GM12878 (cell line): Measurements from ENCODE around the gene ILRUN. TPM values are rescaled to one million over a fixed set of nuclear protein-coding genes. Genes with fewer than 3 reads are reported as not detected.

ENCODE experiments used
- ATAC-seq: fragments of 200-7000 bp; cut with Tn5 transposase; 3 replicates; pipeline ENCODE4 v1.9.1; 2020; ENCODE audit warnings: mild to moderate bottlenecking, moderate library complexity
- BruUV-seq: library from RNA; stranded (reverse); fragments of 400-500 nt; replicated peaks from 2 replicates; lab custom pipeline; 2021; lab: Mats Ljungman, UMichigan
- CTCF ChIA-PET: fragments of 300-600 bp; sonication (Branson Sonifier 250); formaldehyde crosslinking; extraction: SDS; loops from one replicate; lab custom pipeline; 2021; ENCODE audit warnings: inconsistent platforms; lab: Yijun Ruan, JAX
- POLR2A ChIA-PET: fragments of 350-600 bp; formaldehyde crosslinking; extraction: SDS; loops from one replicate; lab custom pipeline; 2021; ENCODE audit warnings: inconsistent platforms; lab: Charles Lee
- RAD21 ChIA-PET: fragments of 300-600 bp; sonication (Branson Sonifier 250); formaldehyde crosslinking; loops from one replicate; lab custom pipeline; 2023; ENCODE audit warnings: antibody characterized with exemption; ENCODE audit not compliant: unreplicated experiment; lab: Charles Lee
- SMC1A ChIA-PET: fragments of 300-600 bp; sonication (Branson Sonifier 250); formaldehyde crosslinking; loops from one replicate; lab custom pipeline; 2023; ENCODE audit not compliant: unreplicated experiment, uncharacterized antibody; lab: Charles Lee
- DNase-seq: peaks from one replicate; pipeline ENCODE4 v3.0.0-alpha.2; 2011; ENCODE audit warnings: low read depth, low spot score
- FAIRE-seq: peaks from 3 replicates; lab custom pipeline; 2011; peaks lifted over from hg19 to GRCh38; lab: Jason Lieb, UNC
- H2AFZ ChIP-seq: 2 replicates; pipeline ENCODE4 v1.6.0; 2011; ENCODE audit warnings: low read depth, low read length, control low read depth; ENCODE audit not compliant: control insufficient read depth
- H3K27ac ChIP-seq: 2 replicates; pipeline ENCODE4 v1.5.1; 2011; ENCODE audit warnings: control low read depth; ENCODE audit not compliant: control insufficient read depth, insufficient read depth
- H3K27me3 ChIP-seq, 2 experiments: replicated peaks in 1 of 2; 2 replicates each; pipeline versions ENCODE4 v1.6.0 to v1.6.1; 2011; ENCODE audit warnings: low read length in 1 of 2; ENCODE audit not compliant: control insufficient read depth in 2 of 2, insufficient read depth in 2 of 2
- H3K36me3 ChIP-seq, 2 experiments: 2 replicates each; pipeline ENCODE4 v1.5.1; 2011; ENCODE audit warnings: low read length in 1 of 2; ENCODE audit not compliant: control insufficient read depth in 2 of 2, insufficient read depth in 2 of 2
- H3K4me1 ChIP-seq: 2 replicates; pipeline ENCODE4 v1.6.1; 2011; ENCODE audit warnings: mild to moderate bottlenecking, low read length, moderate library complexity, mixed read lengths; ENCODE audit not compliant: control insufficient read depth, insufficient read depth
- H3K4me2 ChIP-seq: 2 replicates; pipeline ENCODE4 v1.6.0; 2011; ENCODE audit warnings: control low read depth; ENCODE audit not compliant: control insufficient read depth, insufficient read depth
- H3K4me3 ChIP-seq: fragments of 200-600 bp; sonication (generic); 2 replicates; pipeline ENCODE4 v1.5.1; 2016
- H3K79me2 ChIP-seq: 2 replicates; pipeline ENCODE4 v1.6.0; 2011; ENCODE audit warnings: low read length; ENCODE audit not compliant: control insufficient read depth, insufficient read depth
- H3K9ac ChIP-seq: 2 replicates; pipeline ENCODE4 v1.8.0; 2011; ENCODE audit warnings: low read length, control low read depth, mixed read lengths; ENCODE audit not compliant: control insufficient read depth, insufficient read depth
- H3K9me3 ChIP-seq: replicated peaks from 3 replicates; pipeline ENCODE4 v1.5.1; 2011; ENCODE audit warnings: mild to moderate bottlenecking, low read length; ENCODE audit not compliant: control insufficient read depth, insufficient read depth
- H4K20me1 ChIP-seq: 2 replicates; pipeline ENCODE4 v1.6.0; 2011; ENCODE audit not compliant: control insufficient read depth, insufficient read depth
- BHLHE40 ChIP-seq, 2 experiments: fragments of 450-650 bp in 1 of 2; IDR thresholded peaks; 2 replicates each; pipeline ENCODE4 v1.6.1; 2011 to 2017; ENCODE audit warnings: low read depth in 2 of 2, borderline replicate concordance in 1 of 2, improper control_type of control experiment in 1 of 2, low read length in 1 of 2, mild to moderate bottlenecking in 1 of 2
- FOS ChIP-seq: IDR thresholded peaks from 3 replicates; pipeline ENCODE4 v1.6.1; 2011; ENCODE audit warnings: borderline replicate concordance; ENCODE audit not compliant: insufficient read length; ENCODE audit errors: extremely low read depth
- GATAD2B ChIP-seq: fragments of 450-650 bp; conservative IDR thresholded peaks from 2 replicates; pipeline ENCODE4 v1.6.1; 2017; ENCODE audit warnings: low read depth, mild to moderate bottlenecking, moderate library complexity
- HCFC1 ChIP-seq: fragments of 150-350 bp; IDR thresholded peaks from 2 replicates; pipeline ENCODE4 v1.6.1; 2014; ENCODE audit warnings: low read length
- IRF4 ChIP-seq: IDR thresholded peaks from 2 replicates; pipeline ENCODE4 v1.6.1; 2011; ENCODE audit warnings: low read depth, low read length
- NR2C1 ChIP-seq: fragments of 450-650 bp; IDR thresholded peaks from 2 replicates; pipeline ENCODE4 v1.6.1; 2017; ENCODE audit warnings: antibody characterized with exemption, mild to moderate bottlenecking, moderate library complexity
- PKNOX1 ChIP-seq: fragments of 450-650 bp; IDR thresholded peaks from 2 replicates; pipeline ENCODE4 v1.6.1; 2016; ENCODE audit warnings: mild to moderate bottlenecking
- PML ChIP-seq: IDR thresholded peaks from 2 replicates; pipeline ENCODE4 v1.6.1; 2012; ENCODE audit warnings: low read length, inconsistent platforms
- RUNX3 ChIP-seq: IDR thresholded peaks from 2 replicates; pipeline ENCODE4 v1.6.1; 2012; ENCODE audit warnings: low read length, inconsistent platforms
- TAF1 ChIP-seq: IDR thresholded peaks from 2 replicates; pipeline ENCODE4 v1.6.1; 2011; ENCODE audit warnings: mild to moderate bottlenecking, low read depth, low read length, borderline replicate concordance
- WGBS: methylation state at CpG from one replicate; pipeline ENCODE4 v1.1.6; 2016; ENCODE audit warnings: low lambda C conversion rate; ENCODE audit not compliant: insufficient replicate concordance, insufficient coverage; ENCODE audit errors: missing lambda C conversion rate; 5-methylcytosine and 5-hydroxymethylcytosine counted together
- in situ Hi-C: fragments of 300-500 bp; cut with MboI; formaldehyde crosslinking; loops from 9 replicates; pipeline ENCODE4 v1.14.3; 2018; ENCODE audit warnings: mixed read lengths
- intact Hi-C: fragments of 100-400 bp; cut with micrococcal nuclease; formaldehyde crosslinking; loops from one replicate; pipeline ENCODE4 v1.14.2; 2022; ENCODE audit not compliant: unreplicated experiment
- polyA plus RNA-seq, 11 experiments: library from polyadenylated mRNA; depleted of rRNA in 4 of 11; unstranded in 6 of 11; stranded (reverse) in 5 of 11; fragments of >200 nt; fragmentation: Nextera tagmentation in 4 of 11; fragmentation: Illumina TruSeq in 1 of 11; extraction: Ambion mirVana in 4 of 11; extraction: Trizol in 1 of 11; gene quantifications; 1 replicate in 1 of 11; 2 replicates in 10 of 11; pipeline versions ENCODE4 v1.2.1 to v1.2.3, GENCODE V29; 2011 to 2016; ENCODE audit warnings: inconsistent platforms in 2 of 11, missing spikeins in 2 of 11, low read depth in 1 of 11
- total RNA-seq, 4 experiments: library from RNA; depleted of rRNA in 3 of 4; stranded (reverse); fragments of >200 nt in 3 of 4; fragmentation: Illumina TruSeq in 1 of 4; extraction: Trizol in 1 of 4; gene quantifications; 2 replicates each; pipeline versions ENCODE4 v1.2.1 to v1.2.3, GENCODE V29; 2013 to 2021
- TF ChIP-seq, protein P1 (sequence below): fragments of 450-650 bp; IDR thresholded peaks from 2 replicates; pipeline ENCODE4 v1.6.1; 2017; ENCODE audit warnings: antibody characterized with exemption, mild to moderate bottlenecking, moderate library complexity
- TF ChIP-seq, protein P2 (sequence below): fragments of 150-350 bp; IDR thresholded peaks from 2 replicates; pipeline ENCODE4 v1.6.1; 2016; ENCODE audit warnings: low read depth, low read length
- TF ChIP-seq, protein P3 (sequence below): fragments of 450-650 bp; IDR thresholded peaks from 2 replicates; pipeline ENCODE4 v1.6.1; 2018; ENCODE audit warnings: borderline replicate concordance, mild to moderate bottlenecking; ENCODE audit not compliant: partially characterized antibody

The ILRUN gene
- total and polyA plus RNA-seq, 10 of the 15 experiments (the other 5 are each of a cell fraction or from before 2014, with no cell fraction given), result 21.0 to 114 (median 48.9) TPM

DNA sequence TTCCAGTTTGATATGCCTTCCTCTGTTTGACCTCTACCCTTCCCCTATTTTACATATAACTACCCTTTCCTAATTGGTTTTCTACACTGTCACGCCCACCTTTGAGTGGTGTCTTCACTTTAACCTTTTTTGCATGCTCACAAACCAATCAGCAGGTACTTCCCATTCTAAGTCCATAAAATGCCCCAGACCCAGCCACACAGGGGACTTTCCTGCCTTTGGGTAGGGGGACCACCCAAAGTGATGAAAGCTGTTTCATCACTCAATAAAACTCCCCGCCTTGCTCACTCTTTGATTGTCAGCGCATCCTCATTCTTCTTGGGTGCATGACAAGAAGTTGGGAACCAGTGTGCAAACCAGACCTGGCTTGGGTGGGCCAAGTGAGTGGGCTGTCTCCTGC lies 40.3 kb upstream of the ILRUN start:
- Histone ChIP-seq H3K4me2 (no peak overlapping the region), H3K79me2 (no peaks in the 10 kb centered on the region), H2AFZ (no peak overlapping the region), H3K36me3 (no peaks in the 10 kb centered on the region), H3K9me3 (no peaks in the 10 kb centered on the region), H3K4me3 (no peak overlapping the region), H3K9ac (no peak overlapping the region), H3K27ac (no peak overlapping the region), H4K20me1 (no peaks in the 10 kb centered on the region), H3K4me1 (no peaks in the 10 kb centered on the region), H3K27me3 (no peaks in the 10 kb centered on the region)
- ATAC-seq (peak; percentile 48), DNase-seq (no peak), FAIRE-seq (no peak)
- SMC1A ChIA-PET, result interaction anchor here (1.3 kb wide), 1 partner anchor 9 kb away, joined by 3 read pairs; no protein-coding TSS in a partner anchor
- intact Hi-C loops, result no loop called here
- RAD21 ChIA-PET, result interaction anchor here (1.9 kb wide), 1 partner anchor 10 kb away, joined by 4 read pairs; no protein-coding TSS in a partner anchor
- POLR2A ChIA-PET, result interaction anchor here (0.9 to 1.1 kb wide), 2 partner anchors 17 to 70 kb away, joined by 3 read pairs; no protein-coding TSS in a partner anchor
- 82% methylated on average over 3 of the region's 3 CpGs for WGBS
- CTCF ChIA-PET, result interaction anchor here (0.7 to 1.9 kb wide), 2 partner anchors 9 to 19 kb away, joined by 6 to 7 read pairs; no protein-coding TSS in a partner anchor
- in situ Hi-C loops, result no loop called here
- BruUV-seq, result no TSS peak
- TF ChIP-seq PML (no peak), IRF4 (no peak), RUNX3 (no peak), NR2C1 (no peak), GATAD2B (no peak), BHLHE40 (IDR thresholded peaks at IDR 0.05; ENCODE audit: borderline replicate concordance in 1 of 2, low read depth in 2 of 2, low read length in 1 of 2) (no peak), TAF1 (no peak), PKNOX1 (no peak), FOS (no peak), HCFC1 (no peak)
- TF ChIP-seq, protein P1, sequence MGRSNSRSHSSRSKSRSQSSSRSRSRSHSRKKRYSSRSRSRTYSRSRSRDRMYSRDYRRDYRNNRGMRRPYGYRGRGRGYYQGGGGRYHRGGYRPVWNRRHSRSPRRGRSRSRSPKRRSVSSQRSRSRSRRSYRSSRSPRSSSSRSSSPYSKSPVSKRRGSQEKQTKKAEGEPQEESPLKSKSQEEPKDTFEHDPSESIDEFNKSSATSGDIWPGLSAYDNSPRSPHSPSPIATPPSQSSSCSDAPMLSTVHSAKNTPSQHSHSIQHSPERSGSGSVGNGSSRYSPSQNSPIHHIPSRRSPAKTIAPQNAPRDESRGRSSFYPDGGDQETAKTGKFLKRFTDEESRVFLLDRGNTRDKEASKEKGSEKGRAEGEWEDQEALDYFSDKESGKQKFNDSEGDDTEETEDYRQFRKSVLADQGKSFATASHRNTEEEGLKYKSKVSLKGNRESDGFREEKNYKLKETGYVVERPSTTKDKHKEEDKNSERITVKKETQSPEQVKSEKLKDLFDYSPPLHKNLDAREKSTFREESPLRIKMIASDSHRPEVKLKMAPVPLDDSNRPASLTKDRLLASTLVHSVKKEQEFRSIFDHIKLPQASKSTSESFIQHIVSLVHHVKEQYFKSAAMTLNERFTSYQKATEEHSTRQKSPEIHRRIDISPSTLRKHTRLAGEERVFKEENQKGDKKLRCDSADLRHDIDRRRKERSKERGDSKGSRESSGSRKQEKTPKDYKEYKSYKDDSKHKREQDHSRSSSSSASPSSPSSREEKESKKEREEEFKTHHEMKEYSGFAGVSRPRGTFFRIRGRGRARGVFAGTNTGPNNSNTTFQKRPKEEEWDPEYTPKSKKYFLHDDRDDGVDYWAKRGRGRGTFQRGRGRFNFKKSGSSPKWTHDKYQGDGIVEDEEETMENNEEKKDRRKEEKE, result no peak
- TF ChIP-seq, protein P2, sequence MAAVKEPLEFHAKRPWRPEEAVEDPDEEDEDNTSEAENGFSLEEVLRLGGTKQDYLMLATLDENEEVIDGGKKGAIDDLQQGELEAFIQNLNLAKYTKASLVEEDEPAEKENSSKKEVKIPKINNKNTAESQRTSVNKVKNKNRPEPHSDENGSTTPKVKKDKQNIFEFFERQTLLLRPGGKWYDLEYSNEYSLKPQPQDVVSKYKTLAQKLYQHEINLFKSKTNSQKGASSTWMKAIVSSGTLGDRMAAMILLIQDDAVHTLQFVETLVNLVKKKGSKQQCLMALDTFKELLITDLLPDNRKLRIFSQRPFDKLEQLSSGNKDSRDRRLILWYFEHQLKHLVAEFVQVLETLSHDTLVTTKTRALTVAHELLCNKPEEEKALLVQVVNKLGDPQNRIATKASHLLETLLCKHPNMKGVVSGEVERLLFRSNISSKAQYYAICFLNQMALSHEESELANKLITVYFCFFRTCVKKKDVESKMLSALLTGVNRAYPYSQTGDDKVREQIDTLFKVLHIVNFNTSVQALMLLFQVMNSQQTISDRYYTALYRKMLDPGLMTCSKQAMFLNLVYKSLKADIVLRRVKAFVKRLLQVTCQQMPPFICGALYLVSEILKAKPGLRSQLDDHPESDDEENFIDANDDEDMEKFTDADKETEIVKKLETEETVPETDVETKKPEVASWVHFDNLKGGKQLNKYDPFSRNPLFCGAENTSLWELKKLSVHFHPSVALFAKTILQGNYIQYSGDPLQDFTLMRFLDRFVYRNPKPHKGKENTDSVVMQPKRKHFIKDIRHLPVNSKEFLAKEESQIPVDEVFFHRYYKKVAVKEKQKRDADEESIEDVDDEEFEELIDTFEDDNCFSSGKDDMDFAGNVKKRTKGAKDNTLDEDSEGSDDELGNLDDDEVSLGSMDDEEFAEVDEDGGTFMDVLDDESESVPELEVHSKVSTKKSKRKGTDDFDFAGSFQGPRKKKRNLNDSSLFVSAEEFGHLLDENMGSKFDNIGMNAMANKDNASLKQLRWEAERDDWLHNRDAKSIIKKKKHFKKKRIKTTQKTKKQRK, result no peak
- TF ChIP-seq, protein P3, sequence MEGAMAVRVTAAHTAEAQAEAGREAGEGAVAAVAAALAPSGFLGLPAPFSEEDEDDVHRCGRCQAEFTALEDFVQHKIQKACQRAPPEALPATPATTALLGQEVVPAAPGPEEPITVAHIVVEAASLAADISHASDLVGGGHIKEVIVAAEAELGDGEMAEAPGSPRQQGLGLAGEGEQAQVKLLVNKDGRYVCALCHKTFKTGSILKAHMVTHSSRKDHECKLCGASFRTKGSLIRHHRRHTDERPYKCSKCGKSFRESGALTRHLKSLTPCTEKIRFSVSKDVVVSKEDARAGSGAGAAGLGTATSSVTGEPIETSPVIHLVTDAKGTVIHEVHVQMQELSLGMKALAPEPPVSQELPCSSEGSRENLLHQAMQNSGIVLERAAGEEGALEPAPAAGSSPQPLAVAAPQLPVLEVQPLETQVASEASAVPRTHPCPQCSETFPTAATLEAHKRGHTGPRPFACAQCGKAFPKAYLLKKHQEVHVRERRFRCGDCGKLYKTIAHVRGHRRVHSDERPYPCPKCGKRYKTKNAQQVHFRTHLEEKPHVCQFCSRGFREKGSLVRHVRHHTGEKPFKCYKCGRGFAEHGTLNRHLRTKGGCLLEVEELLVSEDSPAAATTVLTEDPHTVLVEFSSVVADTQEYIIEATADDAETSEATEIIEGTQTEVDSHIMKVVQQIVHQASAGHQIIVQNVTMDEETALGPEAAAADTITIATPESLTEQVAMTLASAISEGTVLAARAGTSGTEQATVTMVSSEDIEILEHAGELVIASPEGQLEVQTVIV, result no peak
